Hepatic stellate cell (primary cell): Measurements from ENCODE around the gene TTC7B.
"Not testable (repeated sequence)": the region's sequence is repeated elsewhere in the genome, so short reads cannot be mapped to it uniquely, and the experiment has no call there.

Source experiments
- DNase-seq: peaks from one replicate; pipeline ENCODE4 v3.0.0; 2011; ENCODE audit warnings: low spot score

The TTC7B gene

DNA sequence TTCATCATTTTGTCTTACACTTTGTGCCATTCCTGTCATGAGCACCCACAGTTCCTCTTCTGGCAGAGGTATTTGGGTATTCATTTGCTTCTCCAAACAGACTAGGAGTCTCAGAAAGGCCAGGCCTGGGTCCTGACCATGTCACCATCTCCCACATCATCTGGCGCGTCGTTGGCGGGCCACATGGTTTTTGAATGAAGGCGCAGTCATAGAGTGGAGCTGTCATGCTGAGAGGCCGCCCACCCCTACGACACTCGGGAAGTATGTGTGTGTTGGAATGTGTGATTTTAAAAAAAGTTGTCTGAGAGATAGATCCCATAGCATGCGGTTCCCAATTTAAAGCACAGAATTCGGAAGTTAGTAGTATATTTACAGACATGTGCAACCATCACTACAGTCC is 15.6 kb upstream of the TTC7B start:
- DNase-seq = no peak

- DNase-seq = no peak
Observed at GRCh38 chr14:90830931-90831701, 14.9 kb upstream of the TTC7B start.

GRCh38 chr14:90829677-90830076 is 13.4 kb upstream of the TTC7B start:
- DNase-seq = no peak

DNA sequence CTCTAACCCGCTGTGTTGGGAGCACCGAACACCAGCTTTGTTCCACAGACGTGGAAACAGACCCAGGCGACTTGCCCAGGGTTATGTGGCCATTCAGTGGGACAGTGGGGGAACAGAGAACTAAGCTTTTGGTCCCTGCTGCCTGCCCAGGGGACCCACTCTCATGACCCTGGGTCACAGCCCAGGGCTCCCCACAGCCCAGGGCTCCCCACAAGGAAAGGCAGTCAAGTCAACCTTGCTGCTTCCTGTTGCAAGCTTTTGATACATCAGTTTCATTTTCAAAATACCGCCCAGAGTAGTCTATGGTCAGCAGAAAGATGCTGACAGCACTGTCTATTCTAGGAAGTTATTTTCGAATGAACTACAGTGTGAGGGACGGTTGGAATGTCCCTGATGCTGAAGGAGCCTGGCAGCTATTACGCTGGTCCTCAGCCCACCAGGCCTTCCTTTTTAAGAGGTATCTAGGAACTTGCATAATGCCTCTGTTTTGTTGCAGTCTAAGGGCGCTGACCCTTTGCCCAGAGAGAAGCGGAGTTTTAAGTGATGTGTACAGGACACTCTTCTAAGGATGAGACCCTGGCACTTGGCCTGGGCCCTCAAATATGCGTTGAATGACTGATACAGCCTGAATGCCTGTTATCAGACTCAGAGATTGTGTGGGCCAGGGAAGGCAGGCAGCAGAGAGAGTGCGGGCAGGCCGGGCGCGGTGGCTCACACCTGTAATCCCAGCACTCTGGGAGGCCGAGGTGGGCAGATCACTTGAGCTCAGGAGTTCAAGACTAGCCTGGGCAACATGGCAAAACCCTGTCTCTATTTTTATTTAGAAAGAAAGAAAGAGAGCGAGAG is 12.6 kb upstream of the TTC7B start:
- peak; percentile 62 for DNase-seq

DNA sequence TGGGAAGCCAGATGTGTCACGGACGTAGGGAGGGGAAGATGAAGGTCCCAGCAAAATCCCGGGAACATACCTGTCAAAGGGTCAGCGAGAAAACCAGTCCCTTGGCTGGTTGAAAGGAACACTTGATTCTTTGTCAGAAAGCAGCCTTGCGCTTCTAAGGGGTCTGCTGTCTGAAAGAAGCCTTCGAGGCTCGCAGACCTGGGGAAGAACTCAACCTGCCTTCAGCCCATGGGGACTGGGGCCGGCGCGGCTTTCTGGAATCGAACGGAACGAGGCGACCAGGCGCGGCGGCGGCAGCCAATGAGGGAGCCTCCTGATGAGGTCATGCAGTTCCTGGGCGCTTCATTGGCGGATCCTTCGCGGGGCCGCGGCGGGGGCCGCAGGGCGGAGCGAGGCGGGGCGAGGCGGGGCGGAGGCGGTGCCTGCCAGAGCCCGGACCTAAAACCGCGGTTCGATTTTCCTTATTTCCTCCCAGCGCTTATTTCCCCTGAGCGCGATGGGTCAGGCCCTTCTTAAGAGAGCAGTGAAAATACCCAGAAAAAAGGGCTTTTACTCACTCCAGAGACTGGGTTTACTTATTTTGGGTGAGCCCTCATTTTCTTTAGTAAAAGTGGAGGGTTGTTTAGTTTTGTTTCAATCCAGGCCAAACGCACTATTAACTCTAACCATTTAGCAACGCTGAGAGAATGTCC is 11.8 kb upstream of the TTC7B start:
- peak; percentile 99 for DNase-seq

- not testable (repeated sequence) for DNase-seq
Observed at GRCh38 chr14:90823542-90823941, 7.3 kb upstream of the TTC7B start.

- no peak for DNase-seq
Observed at GRCh38 chr14:90820958-90821357, 4.7 kb upstream of the TTC7B start.

- DNase-seq = no peak
Observed at GRCh38 chr14:90819734-90820393, 3.6 kb upstream of the TTC7B start.

GRCh38 chr14:90818715-90819114 is 2.5 kb upstream of the TTC7B start:
- DNase-seq = no peak

GRCh38 chr14:90816681-90817436 is 629 bp upstream of the TTC7B start:
- no peak for DNase-seq

- DNase-seq = no peak
Observed at GRCh38 chr14:90815572-90815821, 733 bp downstream of the TTC7B start.

DNA sequence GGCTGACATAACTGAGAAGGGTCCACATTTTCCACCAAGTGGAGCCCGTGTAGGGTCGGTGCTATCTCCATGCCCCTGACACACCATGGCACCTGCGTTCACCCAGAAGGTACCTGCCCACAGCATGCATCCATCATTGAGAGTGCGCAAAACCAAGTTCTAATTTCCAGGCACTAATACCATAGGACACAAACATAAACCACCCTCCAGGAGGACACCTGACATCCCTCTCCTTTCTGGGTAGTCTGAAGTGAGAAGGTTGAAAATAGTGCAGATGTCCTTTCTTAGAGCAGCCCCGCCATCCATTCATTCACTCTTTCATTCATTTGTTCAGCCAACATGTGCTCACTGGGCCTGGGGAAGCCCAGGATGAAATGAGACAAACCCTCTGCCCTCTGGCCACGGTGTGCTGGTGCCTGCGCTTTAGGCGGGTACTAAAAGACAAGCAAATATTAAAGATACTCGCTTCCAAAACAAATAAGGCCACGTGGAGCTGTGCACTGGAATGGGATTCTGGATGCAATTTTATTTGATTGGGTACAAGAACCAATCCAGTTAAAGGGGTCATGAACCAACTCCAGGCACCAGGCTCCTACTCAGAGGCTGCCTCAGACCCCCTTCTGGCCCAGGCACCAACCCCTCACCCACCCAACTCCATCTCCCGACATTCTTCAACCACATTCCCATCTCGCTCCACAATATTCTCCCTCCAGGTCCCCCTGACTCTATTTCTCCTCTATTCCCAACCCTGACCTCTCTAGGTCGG is 1.2 kb downstream of the TTC7B start:
- no peak for DNase-seq

DNA sequence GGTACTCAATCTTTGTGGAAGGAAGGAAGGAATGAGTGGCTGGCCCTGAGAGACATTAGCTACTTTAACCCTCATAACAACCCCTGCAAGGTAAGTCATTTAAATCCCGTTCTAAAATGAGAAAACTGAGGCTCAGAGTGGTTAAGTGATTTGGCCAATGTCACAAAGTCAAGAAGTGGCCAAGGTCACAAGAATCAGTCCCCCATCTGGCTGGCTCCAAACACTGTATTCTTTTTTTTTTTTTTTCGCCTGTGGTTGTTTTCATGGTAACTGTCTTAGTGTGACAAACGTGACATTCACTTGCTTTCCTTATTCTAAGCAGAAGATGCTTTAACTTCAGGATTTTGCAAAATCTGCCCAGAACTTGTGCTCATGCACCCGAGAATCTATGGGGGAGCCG is 2.8 kb downstream of the TTC7B start:
- DNase-seq = no peak

GRCh38 chr14:90812109-90812508 is 4.1 kb downstream of the TTC7B start:
- no peak for DNase-seq

DNA sequence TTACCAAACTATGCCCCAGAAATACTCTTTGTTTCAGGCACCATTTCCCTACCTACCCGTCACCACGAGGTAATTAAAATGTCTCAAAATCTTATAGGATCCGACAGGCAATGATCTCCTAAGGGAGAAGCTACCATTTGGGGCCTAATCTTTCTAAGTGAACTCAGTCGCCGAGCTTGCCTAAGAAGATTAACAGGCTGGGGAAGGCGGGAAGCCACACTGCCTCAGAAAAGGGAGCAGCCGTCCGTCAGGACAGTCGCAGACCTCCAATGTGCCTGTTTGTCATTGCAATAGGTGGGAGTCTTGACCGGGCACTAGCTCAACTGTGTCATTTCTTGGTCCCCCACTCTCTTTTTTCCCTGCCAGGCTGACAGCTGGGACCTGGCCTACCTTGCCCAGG is 4.6 kb downstream of the TTC7B start:
- DNase-seq = no peak

DNA sequence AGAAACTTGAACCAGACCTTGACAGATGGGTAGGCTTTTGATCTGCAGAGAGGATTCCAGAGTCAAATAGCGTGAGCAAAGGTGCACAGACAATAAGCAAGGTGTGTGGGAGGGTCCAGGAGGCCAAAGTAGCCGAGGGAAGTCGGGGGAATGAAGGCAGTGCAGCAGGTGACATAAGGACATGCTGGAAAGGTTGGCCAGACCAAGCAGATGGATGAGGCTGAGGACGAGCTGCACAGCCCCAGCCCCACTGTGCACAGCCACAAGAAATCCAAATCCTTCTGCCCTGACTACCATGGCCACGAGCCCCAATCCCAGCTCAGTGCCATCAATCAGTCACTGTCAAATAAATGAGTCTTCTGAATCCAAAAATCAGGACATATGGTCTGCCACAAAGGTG is 5.4 kb downstream of the TTC7B start:
- DNase-seq = no peak

GRCh38 chr14:90809530-90810312 is 6.5 kb downstream of the TTC7B start:
- no peak for DNase-seq

DNA sequence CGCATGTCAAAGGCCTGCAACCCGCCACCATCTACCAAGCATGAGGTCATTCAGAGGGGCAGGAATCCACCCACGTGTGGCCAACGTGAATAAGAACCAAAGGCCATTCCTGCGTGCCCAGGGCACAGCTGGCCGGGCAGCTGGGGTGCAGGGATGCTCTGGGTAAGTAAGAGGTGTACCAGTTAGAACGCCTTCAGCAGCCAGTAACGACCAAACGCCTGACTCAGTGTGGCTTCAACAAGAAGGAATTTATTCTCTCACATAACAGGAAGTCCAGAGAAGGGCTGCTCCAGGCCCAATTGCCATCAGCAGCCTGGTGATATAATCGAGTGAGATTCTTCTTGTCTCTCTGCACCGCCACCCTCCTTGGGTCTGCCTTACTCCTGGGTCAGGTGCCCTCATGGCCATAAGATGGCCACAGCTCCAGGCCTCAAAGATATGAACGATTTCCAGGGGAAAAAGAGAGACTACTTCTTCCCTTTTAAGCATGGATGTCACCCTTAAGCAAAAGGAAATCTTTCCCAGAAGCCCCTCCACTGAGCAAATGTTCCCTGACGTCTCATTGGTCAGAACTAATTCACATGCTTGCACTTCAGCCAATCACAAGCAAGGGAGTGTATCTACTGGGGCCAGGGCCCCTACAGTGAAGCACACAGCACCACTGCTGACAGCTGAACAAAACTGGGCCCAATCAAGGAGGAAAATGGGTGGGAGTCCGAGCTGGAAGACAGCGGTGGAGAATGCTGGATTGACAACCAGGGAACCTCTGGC is 7.3 kb downstream of the TTC7B start:
- no peak for DNase-seq

GRCh38 chr14:90807060-90807459 is 9.2 kb downstream of the TTC7B start:
- DNase-seq = no peak
